Spleen (tissue), 11 donors: ENCODE data around the gene SEC14L1. TPM values are rescaled to one million over a fixed set of nuclear protein-coding genes. Genes with fewer than 3 reads are reported as not detected.

Experiments
- DNase-seq: peaks from one replicate; pipeline ENCODE4 v3.0.0-alpha.2; 2020
- H3K27ac ChIP-seq, 8 donors: fragments of 200-600 bp; sonication (generic) in 7 of 8; 1 replicate in 4 of 8; 2 replicates in 4 of 8; pipeline versions ENCODE4 v1.5.0 to v1.8.0; 2016 to 2021; ENCODE audit warnings: inconsistent platforms in 4 of 8, mild to moderate bottlenecking in 4 of 8, moderate library complexity in 1 of 8
- H3K27me3 ChIP-seq, 7 donors: fragments of 200-600 bp; sonication (generic) in 6 of 7; replicated peaks in 1 of 7; 1 replicate in 4 of 7; 2 replicates in 3 of 7; pipeline versions ENCODE4 v1.5.0 to v1.8.0; 2016 to 2021; ENCODE audit warnings: inconsistent platforms in 3 of 7, mild to moderate bottlenecking in 1 of 7
- H3K36me3 ChIP-seq, 6 donors: fragments of 200-600 bp; sonication (generic) in 5 of 6; 1 replicate in 4 of 6; 2 replicates in 2 of 6; pipeline versions ENCODE4 v1.5.0 to v1.8.0; 2016 to 2021; ENCODE audit warnings: inconsistent platforms in 2 of 6
- H3K4me1 ChIP-seq, 6 donors: fragments of 200-600 bp; sonication (generic) in 5 of 6; 1 replicate in 3 of 6; 2 replicates in 3 of 6; pipeline versions ENCODE4 v1.5.0 to v1.8.0; 2016 to 2021; ENCODE audit warnings: inconsistent platforms in 3 of 6
- H3K4me3 ChIP-seq, 8 donors: fragments of 200-600 bp; sonication (generic) in 7 of 8; 1 replicate in 4 of 8; 2 replicates in 4 of 8; pipeline versions ENCODE4 v1.5.0 to v1.8.0; 2016 to 2021; ENCODE audit warnings: inconsistent platforms in 4 of 8, mild to moderate bottlenecking in 4 of 8, moderate library complexity in 2 of 8
- H3K9me3 ChIP-seq, 8 donors: fragments of 200-600 bp; sonication (generic) in 7 of 8; 1 replicate in 4 of 8; 2 replicates in 4 of 8; pipeline versions ENCODE4 v1.5.0 to v1.8.0; 2016 to 2021; ENCODE audit warnings: inconsistent platforms in 4 of 8
- POLR2A ChIP-seq, 3 donors: fragments of 450-650 bp; IDR thresholded peaks; one replicate each; pipeline ENCODE4 v1.5.1; 2017; ENCODE audit warnings: antibody characterized with exemption in 3 of 3, mild to moderate bottlenecking in 1 of 3
- POLR2AphosphoS5 ChIP-seq, 3 donors: sonication (generic); formaldehyde crosslinking; IDR thresholded peaks; one replicate each; pipeline ENCODE4 v1.5.1; 2017; ENCODE audit warnings: antibody characterized with exemption in 3 of 3
- WGBS, 5 donors: extraction: QIAGEN DNeasy Blood & Tissue Kit in 3 of 5; methylation state at CpG; one replicate each; pipeline versions ENCODE4 v1.1.5 to v1.1.7; 2013 to 2018; 5-methylcytosine and 5-hydroxymethylcytosine counted together
- intact Hi-C: fragments of 100-400 bp; cut with DNase I; formaldehyde crosslinking; loops from one replicate; pipeline ENCODE4 v1.15.0; 2023; ENCODE audit warnings: low total_unique reads
- polyA plus RNA-seq, 3 donors: library from polyadenylated mRNA; stranded (reverse); fragments of 200-250 nt; gene quantifications; one replicate each; pipeline ENCODE4 v1.2.1, GENCODE V29; 2013
- total RNA-seq, 7 donors: library from RNA; depleted of rRNA in 3 of 7; stranded (reverse); fragments of >200 nt in 3 of 7; fragmentation: NEBNext Ultra II Directional in 4 of 7; extraction: Animal tissue kit (Norgen Biotek cat#: 25700) in 4 of 7; gene quantifications; one replicate each; pipeline versions ENCODE4 v1.1.0 to v1.2.1, GENCODE V29; 2016 to 2021
- TF ChIP-seq, protein P1 (sequence below), 11 experiments: fragments of 200-600 bp in 7 of 11; fragments of 450-650 bp in 4 of 11; sonication (generic) in 4 of 11; IDR thresholded peaks in 8 of 11; conservative IDR thresholded peaks in 3 of 11; 1 replicate in 7 of 11; 2 replicates in 4 of 11; pipeline versions ENCODE4 v1.4.0 to v1.8.0; 2016 to 2021; ENCODE audit warnings: antibody characterized with exemption in 11 of 11, inconsistent platforms in 4 of 11, mild to moderate bottlenecking in 1 of 11
- donor health status: healthy with polysubstance abuse.
- donor health status: DM: no; HTN: no; CAD: no; lungs with moderate emphysema.
- donor health status: DM: no; HTN: no; CAD: no.
- donor health status: Bipolar disorder and iron deficiency.
- donor health status: healthy.
- donor health status: DM: no; HTN: no; CAD: no.
- donor health status: DM: yes; HTN: yes; CAD: no.

SEC14L1 gene
- total and polyA plus RNA-seq, 10 donors, result 14.5 to 202 (median 169) TPM

DNA sequence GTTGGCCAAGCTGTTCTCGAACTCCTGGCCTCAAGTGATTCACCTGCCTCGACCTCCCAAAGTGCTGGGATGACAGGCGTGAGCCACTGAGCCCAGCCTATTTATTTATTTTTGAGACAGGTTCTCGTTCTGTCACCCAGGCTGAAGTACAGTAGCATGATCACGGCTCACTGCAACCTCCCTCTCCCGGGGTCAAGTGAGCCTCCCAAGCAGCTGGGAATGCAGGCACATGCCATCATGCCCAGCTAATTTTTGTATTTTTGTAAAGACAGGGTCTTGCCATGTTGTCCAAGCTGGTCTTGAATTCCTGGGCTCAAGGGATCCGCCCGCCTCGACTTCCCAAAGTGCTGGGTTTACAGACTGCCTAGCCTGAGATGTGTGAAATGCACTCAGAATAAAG, 10.2 kb upstream of the SEC14L1 start:
- intact Hi-C loops, result no loop called here
- no peak overlapping the region for H3K4me3 ChIP-seq
- 85 to 94% (median 92%) methylated on average over 9 of the region's 9 CpGs for WGBS, 5 donors
- H3K9me3 ChIP-seq, result no peaks in the 10 kb centered on the region
- H3K27me3 ChIP-seq, result no peaks in the 10 kb centered on the region
- no peaks in the 10 kb centered on the region for H3K36me3 ChIP-seq
- TF ChIP-seq POLR2A (IDR thresholded peaks at IDR 0.05) (no peak), POLR2AphosphoS5 (IDR thresholded peaks at IDR 0.05) (no peak)
- TF ChIP-seq, protein P1, sequence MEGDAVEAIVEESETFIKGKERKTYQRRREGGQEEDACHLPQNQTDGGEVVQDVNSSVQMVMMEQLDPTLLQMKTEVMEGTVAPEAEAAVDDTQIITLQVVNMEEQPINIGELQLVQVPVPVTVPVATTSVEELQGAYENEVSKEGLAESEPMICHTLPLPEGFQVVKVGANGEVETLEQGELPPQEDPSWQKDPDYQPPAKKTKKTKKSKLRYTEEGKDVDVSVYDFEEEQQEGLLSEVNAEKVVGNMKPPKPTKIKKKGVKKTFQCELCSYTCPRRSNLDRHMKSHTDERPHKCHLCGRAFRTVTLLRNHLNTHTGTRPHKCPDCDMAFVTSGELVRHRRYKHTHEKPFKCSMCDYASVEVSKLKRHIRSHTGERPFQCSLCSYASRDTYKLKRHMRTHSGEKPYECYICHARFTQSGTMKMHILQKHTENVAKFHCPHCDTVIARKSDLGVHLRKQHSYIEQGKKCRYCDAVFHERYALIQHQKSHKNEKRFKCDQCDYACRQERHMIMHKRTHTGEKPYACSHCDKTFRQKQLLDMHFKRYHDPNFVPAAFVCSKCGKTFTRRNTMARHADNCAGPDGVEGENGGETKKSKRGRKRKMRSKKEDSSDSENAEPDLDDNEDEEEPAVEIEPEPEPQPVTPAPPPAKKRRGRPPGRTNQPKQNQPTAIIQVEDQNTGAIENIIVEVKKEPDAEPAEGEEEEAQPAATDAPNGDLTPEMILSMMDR (IDR thresholded peaks at IDR 0.05 in 8 of 11, conservative IDR thresholded peaks at IDR 0.05 in 3 of 11), result no peak
- peaks cover 0 to 71% (median 31%) of the 10 kb centered on the region in 6 donors for H3K4me1 ChIP-seq
- peak overlapping the region in 2 of 8 donors; percentile 86 to 90 for H3K27ac ChIP-seq
- DNase-seq, result no peak

GRCh38 chr17:77131904-77132303, 8.9 kb upstream of the SEC14L1 start:
- intact Hi-C loops, result no loop called here
- no peaks in the 10 kb centered on the region for H3K27me3 ChIP-seq
- H3K4me3 ChIP-seq, result no peak overlapping the region
- peaks cover 0 to 62% (median 28%) of the 10 kb centered on the region in 6 donors for H3K4me1 ChIP-seq
- WGBS, 5 donors, result 54 to 73% (median 70%) methylated on average over 5 of the region's 5 CpGs
- H3K36me3 ChIP-seq, result no peaks in the 10 kb centered on the region
- TF ChIP-seq POLR2A (IDR thresholded peaks at IDR 0.05), result no peak
- TF ChIP-seq POLR2AphosphoS5 (IDR thresholded peaks at IDR 0.05), result no peak
- TF ChIP-seq, protein P1 (IDR thresholded peaks at IDR 0.05 in 8 of 11, conservative IDR thresholded peaks at IDR 0.05 in 3 of 11), result no peak
- H3K27ac ChIP-seq, result peak overlapping the region in 3 of 8 donors; percentile 1 to 90 (median 13)
- H3K9me3 ChIP-seq, result peaks cover 0 to 2% (median 0%) of the 10 kb centered on the region in 8 donors
- DNase-seq, result no peak

DNA sequence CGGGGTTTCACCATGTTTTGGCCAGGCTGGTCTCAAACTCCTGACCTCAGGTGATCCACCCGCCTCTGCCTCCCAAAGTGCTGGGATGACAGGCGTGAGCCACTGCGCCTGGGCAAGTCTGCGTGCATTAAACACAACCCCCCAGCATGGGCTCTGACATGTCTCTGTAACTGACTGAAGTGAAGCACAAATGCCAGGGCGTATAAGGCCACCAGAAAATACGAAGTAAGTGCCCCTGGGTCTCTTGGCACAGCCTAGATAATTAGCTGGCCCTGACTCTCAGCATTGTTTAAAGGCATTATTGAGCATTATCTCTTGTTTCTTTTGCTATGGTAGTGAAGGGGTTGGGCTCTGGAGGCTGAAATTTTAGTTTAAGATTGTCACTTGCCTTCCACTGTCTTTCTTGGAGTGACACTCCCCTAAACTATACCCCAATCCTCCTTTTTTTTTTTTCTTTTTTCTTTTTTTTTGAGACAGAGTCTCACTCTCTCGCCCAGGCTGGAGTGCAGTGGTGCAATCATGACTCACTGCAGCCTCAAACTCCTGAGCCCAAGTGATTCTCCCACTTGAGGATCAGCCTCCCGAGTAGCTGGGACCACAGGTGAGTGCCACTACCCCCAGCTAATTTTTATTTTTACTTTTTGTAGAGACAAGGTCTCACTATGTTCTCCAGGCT, 8.2 kb upstream of the SEC14L1 start:
- no peak overlapping the region for H3K4me3 ChIP-seq
- peaks cover 0 to 56% (median 23%) of the 10 kb centered on the region in 6 donors for H3K4me1 ChIP-seq
- H3K9me3 ChIP-seq, result peaks cover 0 to 8% (median 3%) of the 10 kb centered on the region in 8 donors
- no peak for DNase-seq
- no peaks in the 10 kb centered on the region for H3K36me3 ChIP-seq
- no peaks in the 10 kb centered on the region for H3K27me3 ChIP-seq
- H3K27ac ChIP-seq, result peak overlapping the region in 3 of 8 donors; percentile 1 to 90 (median 13)
- 84 to 91% (median 86%) methylated on average over 9 of the region's 9 CpGs for WGBS, 5 donors
- TF ChIP-seq POLR2A (IDR thresholded peaks at IDR 0.05), result no peak
- TF ChIP-seq POLR2AphosphoS5 (IDR thresholded peaks at IDR 0.05), result no peak
- TF ChIP-seq, protein P1 (IDR thresholded peaks at IDR 0.05 in 8 of 11, conservative IDR thresholded peaks at IDR 0.05 in 3 of 11), result no peak
- intact Hi-C loops, result no loop called here

DNA sequence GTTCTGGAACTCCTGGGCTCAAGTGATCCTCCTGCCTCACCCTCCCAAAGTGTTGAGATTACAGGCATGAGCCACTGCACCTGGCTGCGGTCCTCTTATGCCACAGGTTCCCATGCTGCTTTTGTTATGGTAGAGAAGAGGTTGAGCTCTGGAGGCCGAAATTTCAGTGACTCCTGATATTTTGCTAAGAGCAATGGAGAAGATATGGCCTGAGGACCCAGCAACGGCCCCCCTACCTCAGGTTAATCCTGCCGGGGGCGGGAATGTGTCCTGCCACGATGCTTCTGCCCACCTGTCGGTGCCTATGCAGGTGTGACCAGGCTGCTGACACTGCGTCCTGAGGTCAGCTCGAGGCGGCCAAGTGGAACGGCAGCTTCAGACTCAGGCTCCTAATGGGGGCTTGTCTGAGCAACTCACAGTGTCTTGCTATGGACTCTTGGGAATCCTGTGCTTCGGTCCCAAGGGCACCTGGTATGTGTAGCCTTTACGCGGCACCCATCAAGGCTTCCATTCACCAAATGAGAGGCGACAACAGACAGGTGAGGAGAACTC, 7.6 kb upstream of the SEC14L1 start:
- Histone ChIP-seq H3K4me1 (peaks cover 0 to 56% (median 23%) of the 10 kb centered on the region in 6 donors), H3K4me3 (no peak overlapping the region), H3K27me3 (no peaks in the 10 kb centered on the region), H3K9me3 (peaks cover 0 to 11% (median 3%) of the 10 kb centered on the region in 8 donors), H3K36me3 (no peaks in the 10 kb centered on the region), H3K27ac (peak overlapping the region in 2 of 8 donors; percentile 1 to 90)
- no peak for DNase-seq
- intact Hi-C loops, result no loop called here
- WGBS, 5 donors, result 92 to 95% (median 94%) methylated on average over 9 to 15 of the region's 15 CpGs
- no peak for TF ChIP-seq POLR2AphosphoS5 (IDR thresholded peaks at IDR 0.05)
- no peak for TF ChIP-seq POLR2A (IDR thresholded peaks at IDR 0.05)
- TF ChIP-seq, protein P1 (IDR thresholded peaks at IDR 0.05 in 8 of 11, conservative IDR thresholded peaks at IDR 0.05 in 3 of 11), result no peak
